ENCODE data around the gene MAGEB4. TPM values are rescaled to one million over a fixed set of nuclear protein-coding genes. Genes with fewer than 3 reads are reported as not detected.

The MAGEB4 gene
- total RNA-seq, 4 donors from 2014 or later: not detected

DNA sequence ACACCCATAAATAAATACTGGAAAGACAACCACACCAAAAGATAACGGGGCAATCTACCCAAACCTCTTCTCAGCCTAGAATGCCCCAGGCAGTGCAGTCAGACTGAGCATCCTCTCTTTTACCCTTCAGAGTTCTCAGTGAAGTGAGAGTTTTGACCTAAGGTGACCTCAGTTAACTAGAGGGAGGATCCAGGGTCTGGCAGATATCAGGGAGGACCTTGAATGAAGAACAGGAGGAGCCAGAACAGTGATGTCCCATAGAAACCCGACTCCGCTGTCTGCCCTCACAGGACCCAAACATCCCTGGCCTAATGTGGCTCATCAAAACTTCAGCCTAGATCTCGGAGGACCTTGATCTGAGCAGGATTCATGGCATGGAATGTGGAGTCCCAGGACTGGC lies 11.4 kb upstream of the MAGEB4 start, which contains the start of gene MAGEB3:
MAGEB3 (plus strand) TSS at position 263 of the 400 bp plus-strand sequence. CDS start 5,268 bp downstream, outside the sequence.
- intact Hi-C loops (cut with DNase I; ENCODE audit: low total_unique reads) (no loop called here), in situ Hi-C loops (cut with MboI; ENCODE audit: low sequenced_read_pairs in 4 of 4) (no loop called here)
- H3K36me3 ChIP-seq: no peaks in the 10 kb centered on the region
- H3K4me3 ChIP-seq: no peak within 1 kb of the TSS
- no peaks in the 10 kb centered on the region for H3K4me1 ChIP-seq
- H3K9me3 ChIP-seq: no peaks in the 10 kb centered on the region
- DNase-seq: no peak
- H3K27me3 ChIP-seq: no peaks in the 10 kb centered on the region
- no peak for ATAC-seq
- H3K27ac ChIP-seq: no peak within 1 kb of the TSS
- no peak for TF ChIP-seq POLR2A (IDR thresholded peaks at IDR 0.05)
- TF ChIP-seq, protein P1, sequence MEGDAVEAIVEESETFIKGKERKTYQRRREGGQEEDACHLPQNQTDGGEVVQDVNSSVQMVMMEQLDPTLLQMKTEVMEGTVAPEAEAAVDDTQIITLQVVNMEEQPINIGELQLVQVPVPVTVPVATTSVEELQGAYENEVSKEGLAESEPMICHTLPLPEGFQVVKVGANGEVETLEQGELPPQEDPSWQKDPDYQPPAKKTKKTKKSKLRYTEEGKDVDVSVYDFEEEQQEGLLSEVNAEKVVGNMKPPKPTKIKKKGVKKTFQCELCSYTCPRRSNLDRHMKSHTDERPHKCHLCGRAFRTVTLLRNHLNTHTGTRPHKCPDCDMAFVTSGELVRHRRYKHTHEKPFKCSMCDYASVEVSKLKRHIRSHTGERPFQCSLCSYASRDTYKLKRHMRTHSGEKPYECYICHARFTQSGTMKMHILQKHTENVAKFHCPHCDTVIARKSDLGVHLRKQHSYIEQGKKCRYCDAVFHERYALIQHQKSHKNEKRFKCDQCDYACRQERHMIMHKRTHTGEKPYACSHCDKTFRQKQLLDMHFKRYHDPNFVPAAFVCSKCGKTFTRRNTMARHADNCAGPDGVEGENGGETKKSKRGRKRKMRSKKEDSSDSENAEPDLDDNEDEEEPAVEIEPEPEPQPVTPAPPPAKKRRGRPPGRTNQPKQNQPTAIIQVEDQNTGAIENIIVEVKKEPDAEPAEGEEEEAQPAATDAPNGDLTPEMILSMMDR (IDR thresholded peaks at IDR 0.05 in 4 of 5, conservative IDR thresholded peaks at IDR 0.05 in 1 of 5): no peak

DNA sequence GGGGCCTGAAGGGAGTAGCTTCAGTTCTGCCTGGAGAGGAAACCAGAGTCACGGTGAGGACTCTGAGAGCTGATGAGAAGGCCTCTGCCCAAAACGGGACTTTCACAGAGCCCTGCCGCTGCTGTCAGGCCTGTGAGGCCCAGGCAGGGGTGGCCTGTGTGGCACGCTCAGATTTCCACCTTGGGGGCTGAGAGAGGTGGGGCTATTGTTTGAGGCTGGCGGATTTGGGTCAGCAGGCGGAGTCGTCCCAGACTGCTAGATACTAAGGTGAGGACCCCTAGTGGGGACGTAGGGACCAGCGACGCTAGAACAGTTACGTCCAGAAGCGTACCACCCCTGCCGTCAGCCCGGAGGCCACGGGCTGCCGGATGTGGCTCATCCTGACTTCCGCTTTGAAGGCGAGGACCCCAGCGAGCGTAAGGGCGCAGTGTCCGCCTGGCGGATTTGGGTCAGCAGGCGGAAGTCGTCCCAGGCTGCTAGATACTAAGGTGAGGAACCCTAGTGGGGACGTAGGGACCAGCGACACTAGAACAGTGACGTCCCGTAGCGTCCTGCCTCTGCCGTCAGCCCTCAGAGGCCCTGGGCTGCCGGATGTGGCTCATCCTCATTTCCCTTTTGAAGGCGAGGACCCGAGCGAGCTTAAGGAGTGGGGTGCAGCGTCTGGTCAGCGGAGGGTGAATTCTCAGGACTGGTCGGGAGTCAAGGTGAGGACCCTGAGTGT lies 5.1 kb downstream of the MAGEB4 start, which contains the start of gene MAGEB1:
MAGEB1 (plus strand) TSS at position 378 of the 721 bp plus-strand sequence. CDS start 3,348 bp downstream, outside the sequence.
- no peaks in the 10 kb centered on the region for H3K36me3 ChIP-seq
- H3K27ac ChIP-seq: no peak within 1 kb of the TSS
- in situ Hi-C loops (cut with MboI; ENCODE audit: low sequenced_read_pairs in 4 of 4) (no loop called here), intact Hi-C loops (cut with DNase I; ENCODE audit: low total_unique reads) (no loop called here)
- no peaks in the 10 kb centered on the region for H3K9me3 ChIP-seq
- H3K4me3 ChIP-seq: no peak within 1 kb of the TSS
- no peaks in the 10 kb centered on the region for H3K27me3 ChIP-seq
- TF ChIP-seq, protein P1 (IDR thresholded peaks at IDR 0.05 in 4 of 5, conservative IDR thresholded peaks at IDR 0.05 in 1 of 5): no peak
- no peak for TF ChIP-seq POLR2A (IDR thresholded peaks at IDR 0.05)
- no peak for DNase-seq
- ATAC-seq: no peak
- no peaks in the 10 kb centered on the region for H3K4me1 ChIP-seq

- TF ChIP-seq, protein P1 (IDR thresholded peaks at IDR 0.05 in 4 of 5, conservative IDR thresholded peaks at IDR 0.05 in 1 of 5): no peak
- TF ChIP-seq POLR2A (IDR thresholded peaks at IDR 0.05): no peak
- intact Hi-C loops (cut with DNase I; ENCODE audit: low total_unique reads) (no loop called here), in situ Hi-C loops (cut with MboI; ENCODE audit: low sequenced_read_pairs in 4 of 4) (no loop called here)
- Histone ChIP-seq H3K4me1 (no peaks in the 10 kb centered on the region), H3K27me3 (no peaks in the 10 kb centered on the region), H3K27ac (no peak overlapping the region), H3K9me3 (no peaks in the 10 kb centered on the region), H3K36me3 (no peaks in the 10 kb centered on the region), H3K4me3 (no peak overlapping the region)
- DNase-seq: no peak
- ATAC-seq: no peak
These were observed 7.1 kb downstream of the MAGEB4 start for GRCh38 chrX:30248854-30249253.

DNA sequence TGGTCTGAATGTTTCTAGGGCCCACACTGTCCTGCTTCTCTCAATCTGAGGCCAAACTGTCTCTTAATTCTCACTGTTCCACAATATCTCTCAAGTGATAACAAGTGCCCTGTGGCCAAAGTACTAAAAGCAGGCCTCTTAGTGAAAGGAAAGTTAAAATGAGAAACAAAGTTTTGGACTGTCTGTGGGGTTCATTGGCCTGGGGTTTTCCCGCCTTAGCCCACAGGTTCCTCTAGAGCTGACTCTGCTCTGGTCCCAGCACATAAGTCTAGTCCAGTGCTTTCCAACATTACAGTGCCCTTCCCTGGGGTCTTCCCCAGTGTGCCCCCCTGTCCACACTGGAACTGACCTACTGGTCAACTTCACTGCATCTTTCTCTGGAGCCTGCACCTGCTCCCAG lies 11.5 kb downstream of the MAGEB4 start:
- intact Hi-C loops (cut with DNase I; ENCODE audit: low total_unique reads): no loop called here

More for the DNA sequence above, 11.5 kb downstream of the MAGEB4 start:
- ATAC-seq (no peak), DNase-seq (no peak)
- H3K4me3 ChIP-seq: no peak overlapping the region
- in situ Hi-C loops (cut with MboI; ENCODE audit: low sequenced_read_pairs in 4 of 4): no loop called here
- no peaks in the 10 kb centered on the region for H3K36me3 ChIP-seq
- H3K27me3 ChIP-seq: no peaks in the 10 kb centered on the region
- H3K27ac ChIP-seq: no peak overlapping the region
- no peaks in the 10 kb centered on the region for H3K9me3 ChIP-seq
- TF ChIP-seq, protein P1 (IDR thresholded peaks at IDR 0.05 in 4 of 5, conservative IDR thresholded peaks at IDR 0.05 in 1 of 5): no peak
- TF ChIP-seq POLR2A (IDR thresholded peaks at IDR 0.05): no peak
- H3K4me1 ChIP-seq: no peaks in the 10 kb centered on the region

All from gastrocnemius medialis (tissue), 4 donors.